Fibroblast of skin of left biceps (primary cell): ENCODE data around the gene MRGPRG.
"Not testable (repeated sequence)": the region's sequence is repeated elsewhere in the genome, so short reads cannot be mapped to it uniquely, and the experiment has no call there.

Experiments used
- DNase-seq, 2 experiments: peaks; one replicate each; pipeline ENCODE4 v3.0.0-alpha.2; 2013; ENCODE audit warnings: low read depth in 2 of 2

MRGPRG gene

DNA sequence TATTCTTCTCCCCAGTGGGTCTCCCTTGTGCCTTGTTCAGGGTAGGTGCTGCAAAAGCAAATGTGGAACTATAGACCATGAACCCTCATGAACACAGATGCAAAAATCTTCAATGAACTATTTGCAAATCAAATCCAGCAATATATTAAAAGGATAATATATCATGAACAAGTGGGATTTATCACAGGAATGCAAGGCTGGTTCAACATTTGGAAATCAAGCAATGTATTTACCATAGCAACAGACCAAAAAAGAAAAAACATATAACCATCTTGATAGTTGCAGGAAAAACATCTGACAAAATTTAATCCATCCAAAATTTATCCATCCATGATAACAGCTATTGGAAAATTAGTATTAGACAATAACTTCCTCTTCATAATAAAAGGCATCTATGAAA, 42.1 kb downstream of the MRGPRG start:
- DNase-seq = no peak

GRCh38 chr11:3175194-3175593, 43.4 kb downstream of the MRGPRG start:
- DNase-seq = no peak

GRCh38 chr11:3174387-3174786, 44.2 kb downstream of the MRGPRG start:
- no peak for DNase-seq

- no peak for DNase-seq
Observed at GRCh38 chr11:3173795-3174194, 44.8 kb downstream of the MRGPRG start.

DNA sequence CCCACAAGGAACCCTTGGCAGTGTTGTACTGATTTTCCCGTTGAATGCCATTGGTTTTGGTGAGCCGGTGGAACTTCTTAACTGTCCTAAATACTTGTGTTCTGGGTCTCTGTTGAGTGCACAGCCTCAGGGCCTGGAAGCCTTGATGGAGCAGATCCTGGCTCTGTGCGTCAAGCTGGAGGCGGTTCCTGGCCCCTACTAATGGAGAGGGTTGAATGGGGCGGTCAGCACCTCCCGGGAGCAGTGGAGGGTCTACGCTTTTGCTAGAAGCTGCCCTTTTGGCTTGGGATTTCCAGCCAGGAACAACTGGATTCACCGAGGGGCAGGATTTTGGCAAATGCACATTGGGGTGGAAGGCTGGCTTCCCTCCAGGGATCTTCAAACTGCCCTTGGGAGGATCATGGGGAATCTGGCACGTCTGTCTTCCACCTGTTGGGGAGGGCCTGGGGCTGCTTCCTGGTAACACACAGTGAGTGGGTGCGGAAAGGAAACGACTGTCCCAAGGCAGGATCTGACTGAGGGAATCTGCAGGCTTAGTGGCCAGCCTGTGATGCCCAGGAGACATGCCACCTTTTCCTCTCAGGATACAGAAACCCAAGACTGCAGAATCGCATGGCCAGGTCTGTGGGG, 46.6 kb downstream of the MRGPRG start:
- DNase-seq = no peak

DNA sequence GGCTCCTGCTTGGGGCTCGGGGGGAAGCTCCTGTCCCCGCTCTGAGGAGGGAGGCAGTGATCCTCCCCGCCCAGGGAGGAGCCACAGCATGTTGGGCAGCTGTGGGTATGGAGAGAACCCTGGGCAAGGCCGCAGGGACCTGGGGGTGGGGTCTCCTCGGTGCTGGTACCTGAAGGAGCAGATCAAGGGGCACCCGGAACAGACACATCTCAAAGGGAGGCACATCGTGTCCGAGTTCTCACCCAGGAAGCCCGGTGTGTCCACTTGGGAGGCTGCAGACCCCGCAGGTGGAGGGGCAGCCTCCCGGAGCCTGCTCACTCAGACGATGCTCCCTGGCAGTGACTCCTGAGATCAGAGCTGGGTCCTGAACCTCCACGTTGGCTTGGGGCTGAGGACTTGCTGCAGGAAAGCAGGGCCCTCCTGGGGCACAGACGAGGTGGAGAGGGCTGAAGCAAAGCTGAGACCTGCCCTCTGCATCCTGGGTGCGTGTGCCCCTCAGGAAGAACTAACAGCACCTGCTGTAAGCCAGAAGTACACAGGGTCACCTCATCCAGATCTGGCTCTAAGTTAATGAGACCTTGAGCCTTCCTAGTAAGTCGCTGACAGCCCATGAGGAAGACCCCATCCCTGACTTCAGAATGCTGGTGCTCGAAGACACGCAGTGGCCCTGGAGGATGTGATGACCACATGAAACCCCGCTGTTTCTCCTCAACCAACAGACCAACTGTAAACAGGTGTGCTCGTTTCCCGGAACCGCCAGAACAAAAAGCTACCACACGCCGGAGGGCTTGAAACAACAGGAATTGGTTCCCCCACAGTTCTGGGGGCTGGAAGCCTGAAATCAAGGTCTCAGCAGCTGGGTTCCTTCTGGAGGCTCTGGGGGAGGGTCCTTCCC, 47.6 kb downstream of the MRGPRG start:
- no peak for DNase-seq

DNA sequence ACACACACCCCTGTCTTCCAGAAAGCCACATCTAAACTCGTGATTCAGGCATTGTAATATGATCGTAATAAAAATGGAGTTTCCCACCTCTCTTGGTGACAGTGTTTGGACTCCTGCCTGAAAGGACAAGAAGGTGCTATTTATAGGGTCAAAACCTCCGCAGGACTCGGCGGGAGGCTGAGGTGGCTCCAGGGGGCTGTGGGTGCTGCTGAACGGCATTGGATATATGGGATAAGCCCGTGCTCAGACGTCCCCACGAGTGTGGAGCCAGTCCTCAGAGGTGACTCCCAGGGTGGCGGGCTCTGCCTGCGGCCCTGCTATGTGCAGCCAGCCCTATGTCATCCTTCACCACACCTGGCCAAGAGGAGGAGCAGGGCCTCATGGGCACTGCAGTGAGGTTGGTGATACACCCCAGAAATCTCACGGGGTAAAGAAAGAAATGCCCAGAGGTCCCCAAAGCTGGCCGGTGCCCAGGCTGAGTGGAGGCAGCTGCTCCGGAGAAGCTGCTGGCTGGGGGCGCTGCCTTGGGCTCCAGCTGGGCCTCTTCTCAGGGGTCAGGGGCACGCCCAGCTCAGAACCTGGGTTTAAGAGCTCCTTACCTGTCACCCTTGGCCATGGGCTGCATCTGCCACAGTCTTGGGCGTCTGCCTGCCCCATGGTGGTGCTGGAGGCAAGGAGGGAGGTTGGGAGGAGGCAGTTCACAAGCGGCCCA, 48.4 kb downstream of the MRGPRG start:
- no peak for DNase-seq

DNA sequence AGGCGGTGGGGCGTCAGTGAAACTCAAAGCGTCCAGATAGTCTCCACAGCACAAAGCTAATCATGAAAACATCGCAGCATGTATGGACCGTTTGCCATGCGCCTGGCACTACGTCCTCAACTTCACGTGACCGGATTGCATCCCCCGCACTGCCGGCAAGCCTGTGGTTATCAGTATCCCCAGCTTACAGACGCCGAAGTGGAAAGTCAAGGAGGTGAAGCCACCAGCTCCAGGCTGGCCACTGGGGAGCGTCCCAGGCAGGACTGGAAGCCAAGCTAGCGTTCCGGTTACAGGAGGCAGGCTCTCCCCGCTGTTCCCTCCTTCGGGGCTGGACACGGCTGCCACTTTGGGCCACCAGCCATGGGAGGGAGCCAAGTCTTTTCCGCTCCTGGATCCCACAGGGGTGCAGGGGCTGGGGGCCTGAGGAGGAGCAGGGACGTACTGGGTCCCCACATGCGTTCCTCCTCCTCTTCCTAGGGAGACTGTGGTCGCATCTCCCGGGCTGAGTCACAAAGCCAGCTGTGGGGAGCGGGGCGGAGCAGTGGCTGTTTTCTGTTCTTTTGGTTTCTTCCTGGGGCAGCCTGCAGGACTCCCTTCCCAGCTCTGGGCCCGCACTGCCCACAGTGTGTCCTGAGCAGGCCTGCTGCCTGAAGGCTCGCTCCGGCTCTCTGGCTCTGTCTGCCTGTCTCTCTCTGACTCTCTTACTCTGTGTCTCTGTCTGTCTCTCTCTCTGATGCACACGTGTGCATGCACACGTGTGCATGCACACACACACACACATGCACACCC, 49.2 kb downstream of the MRGPRG start:
- peak in 1 of 2 experiments; percentile 18 for DNase-seq

GRCh38 chr11:3168742-3169254, 49.8 kb downstream of the MRGPRG start:
- not testable (repeated sequence) for DNase-seq
